HEK293 (cell line): ENCODE results near the gene KIAA0232.

Experiments used
- CTCF ChIA-PET: fragments of 350-600 bp; formaldehyde crosslinking; extraction: SDS; loops from one replicate; lab custom pipeline; 2021; ENCODE audit warnings: antibody characterized with exemption; lab: Yijun Ruan, JAX
- POLR2A ChIA-PET: fragments of 300-600 bp; formaldehyde crosslinking; extraction: SDS; loops from one replicate; lab custom pipeline; 2020; ENCODE audit warnings: antibody characterized with exemption, inconsistent platforms; lab: Yijun Ruan, JAX
- H3K27ac ChIP-seq: fragments of 200-500 bp; sonication (Bioruptor generic); 2 replicates; pipeline ENCODE4 v1.5.1; 2014; ENCODE audit warnings: low read depth, low read length, control low read depth, inconsistent platforms; ENCODE audit errors: extremely low read depth
- H3K36me3 ChIP-seq, 2 experiments: fragments of 200-500 bp in 1 of 2; sonication (Bioruptor generic) in 1 of 2; 1 replicate in 1 of 2; 2 replicates in 1 of 2; pipeline ENCODE4 v1.5.1; 2014 to 2017; ENCODE audit warnings: inconsistent platforms in 2 of 2, low read length in 2 of 2; ENCODE audit not compliant: control insufficient read depth in 2 of 2, insufficient read depth in 1 of 2
- H3K4me1 ChIP-seq: fragments of 200-500 bp; sonication (Bioruptor generic); 2 replicates; pipeline ENCODE4 v1.5.1; 2014; ENCODE audit warnings: mild to moderate bottlenecking, low read length, inconsistent platforms; ENCODE audit not compliant: control insufficient read depth, insufficient read depth
- H3K4me3 ChIP-seq: 2 replicates; pipeline ENCODE4 v1.5.1; 2011; ENCODE audit warnings: low read depth, mild to moderate bottlenecking, control low read depth, low read length, moderate library complexity
- H3K9me3 ChIP-seq: fragments of 200-500 bp; sonication (Bioruptor generic); 2 replicates; pipeline ENCODE4 v1.5.1; 2014; ENCODE audit warnings: low read depth, low read length, inconsistent platforms; ENCODE audit not compliant: control insufficient read depth, insufficient read depth
- GFI1B ChIP-seq: fragments of 450-650 bp; formaldehyde crosslinking; IDR thresholded peaks from 2 replicates; pipeline ENCODE4 v1.5.1; 2016; ENCODE audit warnings: missing biosample characterization, missing genetic modification characterization
- GLI2 ChIP-seq: fragments of 450-650 bp; formaldehyde crosslinking; IDR thresholded peaks from 2 replicates; pipeline ENCODE4; 2017; ENCODE audit warnings: missing biosample characterization, missing genetic modification characterization, low read depth, borderline replicate concordance
- HOXA7 ChIP-seq: sonication (generic); formaldehyde crosslinking; IDR thresholded peaks from 2 replicates; pipeline ENCODE4 v1.8.1; 2022; ENCODE audit warnings: missing genetic modification reagents, borderline replicate concordance
- HOXD13 ChIP-seq: sonication (generic); formaldehyde crosslinking; IDR thresholded peaks from 2 replicates; pipeline ENCODE4 v1.8.0; 2022; ENCODE audit warnings: missing genetic modification reagents, borderline replicate concordance
- KLF16 ChIP-seq: fragments of 450-650 bp; formaldehyde crosslinking; IDR thresholded peaks from 2 replicates; pipeline ENCODE4 v1.5.1; 2017; ENCODE audit warnings: missing biosample characterization, missing genetic modification characterization
- OSR2 ChIP-seq: fragments of 450-650 bp; formaldehyde crosslinking; IDR thresholded peaks from 2 replicates; pipeline ENCODE4 v1.5.1; 2016; ENCODE audit warnings: missing biosample characterization, missing genetic modification characterization
- SP7 ChIP-seq: fragments of 450-650 bp; formaldehyde crosslinking; IDR thresholded peaks from 2 replicates; pipeline ENCODE4 v1.5.1; 2016; ENCODE audit warnings: missing biosample characterization, missing genetic modification characterization
- TCF7L2 ChIP-seq: IDR thresholded peaks from 2 replicates; pipeline ENCODE4 v1.6.1; 2011; ENCODE audit warnings: low read depth, mild to moderate bottlenecking, inconsistent platforms, low read length, moderate library complexity, borderline replicate concordance
- YY2 ChIP-seq: fragments of 450-650 bp; formaldehyde crosslinking; IDR thresholded peaks from 2 replicates; pipeline ENCODE4 v1.5.1; 2016; ENCODE audit warnings: missing biosample characterization, missing genetic modification characterization
- ZNF138 ChIP-seq: fragments of 450-650 bp; formaldehyde crosslinking; IDR thresholded peaks from 2 replicates; pipeline ENCODE4 v1.5.1; 2016; ENCODE audit warnings: missing biosample characterization, missing genetic modification characterization, borderline replicate concordance
- ZNF16 ChIP-seq: fragments of 450-650 bp; formaldehyde crosslinking; IDR thresholded peaks from 2 replicates; pipeline ENCODE4 v1.5.1; 2016; ENCODE audit warnings: low read depth, missing biosample characterization, missing genetic modification characterization
- ZNF221 ChIP-seq: fragments of 450-650 bp; formaldehyde crosslinking; IDR thresholded peaks from 2 replicates; pipeline ENCODE4 v1.5.1; 2017; ENCODE audit warnings: missing biosample characterization, missing genetic modification characterization, borderline replicate concordance
- ZNF223 ChIP-seq: fragments of 450-650 bp; formaldehyde crosslinking; IDR thresholded peaks from 2 replicates; pipeline ENCODE4 v1.5.1; 2016; ENCODE audit warnings: missing biosample characterization, missing genetic modification characterization
- ZNF23 ChIP-seq: fragments of 450-650 bp; formaldehyde crosslinking; IDR thresholded peaks from 2 replicates; pipeline ENCODE4 v1.5.1; 2016; ENCODE audit warnings: missing biosample characterization, missing genetic modification characterization, borderline replicate concordance
- ZNF530 ChIP-seq: fragments of 450-650 bp; formaldehyde crosslinking; IDR thresholded peaks from 2 replicates; pipeline ENCODE4 v1.5.1; 2016; ENCODE audit warnings: low read depth, missing biosample characterization, missing genetic modification characterization
- ZNF596 ChIP-seq: fragments of 450-650 bp; IDR thresholded peaks from 2 replicates; pipeline ENCODE4 v1.5.0; 2018; ENCODE audit warnings: missing biosample characterization, mild to moderate bottlenecking, missing genetic modification characterization, moderate library complexity
- ZNF768 ChIP-seq: fragments of 450-650 bp; formaldehyde crosslinking; IDR thresholded peaks from 2 replicates; pipeline ENCODE4 v1.5.1; 2018; ENCODE audit warnings: missing biosample characterization, mild to moderate bottlenecking, missing genetic modification characterization
- TF ChIP-seq, protein P1 (sequence below): fragments of 450-650 bp; formaldehyde crosslinking; IDR thresholded peaks from 2 replicates; pipeline ENCODE4 v1.5.1; 2016; ENCODE audit warnings: missing biosample characterization, missing genetic modification characterization
- TF ChIP-seq, protein P2 (sequence below): fragments of 450-650 bp; formaldehyde crosslinking; IDR thresholded peaks from 2 replicates; pipeline ENCODE4 v1.5.1; 2016; ENCODE audit warnings: missing biosample characterization, missing genetic modification characterization
- TF ChIP-seq, protein P3 (sequence below): fragments of 450-650 bp; formaldehyde crosslinking; IDR thresholded peaks from 2 replicates; pipeline ENCODE4 v1.5.1; 2017; ENCODE audit warnings: missing biosample characterization, missing genetic modification characterization
- TF ChIP-seq, protein P4 (sequence below): fragments of 450-650 bp; formaldehyde crosslinking; IDR thresholded peaks from 2 replicates; pipeline ENCODE4 v1.5.1; 2016; ENCODE audit warnings: missing biosample characterization, missing genetic modification characterization, borderline replicate concordance

Gene KIAA0232

DNA sequence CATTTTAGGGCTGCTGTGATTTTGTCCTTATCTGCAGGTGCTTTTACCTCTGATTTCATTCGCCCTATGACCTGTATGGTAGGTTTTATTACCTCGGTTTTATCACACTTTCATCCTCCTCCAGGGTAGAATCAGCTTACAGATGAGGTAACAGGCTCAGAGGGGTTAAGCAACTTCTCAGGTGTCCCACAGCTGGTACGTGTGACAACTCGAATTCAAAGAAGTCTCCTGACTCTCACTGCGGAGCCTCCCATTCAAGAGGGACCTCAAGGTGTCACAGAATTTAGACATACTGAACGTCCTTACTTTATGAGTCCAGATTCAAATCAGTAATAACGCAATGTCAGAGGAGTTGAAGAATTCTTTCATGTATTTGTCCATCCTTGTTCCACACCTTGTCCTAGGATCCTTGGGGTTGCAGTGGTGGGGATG is 12.5 kb upstream of the KIAA0232 start:
- Histone ChIP-seq H3K4me3 (no peak overlapping the region), H3K27ac (no peak overlapping the region), H3K4me1 (no peaks in the 10 kb centered on the region), H3K9me3 (no peaks in the 10 kb centered on the region)
- CTCF ChIA-PET = interaction anchor here (0.6 to 1.6 kb wide), 2 partner anchors 78 to 104 kb away, joined by 3 to 4 read pairs; no protein-coding TSS in a partner anchor
- no peak for TF ChIP-seq YY2 (tag by site-specific recombination)
- TF ChIP-seq, protein P1, sequence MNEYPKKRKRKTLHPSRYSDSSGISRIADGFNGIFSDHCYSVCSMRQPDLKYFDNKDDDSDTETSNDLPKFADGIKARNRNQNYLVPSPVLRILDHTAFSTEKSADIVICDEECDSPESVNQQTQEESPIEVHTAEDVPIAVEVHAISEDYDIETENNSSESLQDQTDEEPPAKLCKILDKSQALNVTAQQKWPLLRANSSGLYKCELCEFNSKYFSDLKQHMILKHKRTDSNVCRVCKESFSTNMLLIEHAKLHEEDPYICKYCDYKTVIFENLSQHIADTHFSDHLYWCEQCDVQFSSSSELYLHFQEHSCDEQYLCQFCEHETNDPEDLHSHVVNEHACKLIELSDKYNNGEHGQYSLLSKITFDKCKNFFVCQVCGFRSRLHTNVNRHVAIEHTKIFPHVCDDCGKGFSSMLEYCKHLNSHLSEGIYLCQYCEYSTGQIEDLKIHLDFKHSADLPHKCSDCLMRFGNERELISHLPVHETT (tag by site-specific recombination) = no peak
- TF ChIP-seq, protein P2, sequence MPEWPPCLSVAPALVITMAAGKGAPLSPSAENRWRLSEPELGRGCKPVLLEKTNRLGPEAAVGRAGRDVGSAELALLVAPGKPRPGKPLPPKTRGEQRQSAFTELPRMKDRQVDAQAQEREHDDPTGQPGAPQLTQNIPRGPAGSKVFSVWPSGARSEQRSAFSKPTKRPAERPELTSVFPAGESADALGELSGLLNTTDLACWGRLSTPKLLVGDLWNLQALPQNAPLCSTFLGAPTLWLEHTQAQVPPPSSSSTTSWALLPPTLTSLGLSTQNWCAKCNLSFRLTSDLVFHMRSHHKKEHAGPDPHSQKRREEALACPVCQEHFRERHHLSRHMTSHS (tag by site-specific recombination) = no peak
- no peak for TF ChIP-seq ZNF768 (tag by site-specific recombination)
- TF ChIP-seq ZNF23 (tag by site-specific recombination) = no peak
- no peak for TF ChIP-seq ZNF16 (tag by site-specific recombination)
- no peak for TF ChIP-seq OSR2 (tag by site-specific recombination)
- TF ChIP-seq ZNF223 (tag by site-specific recombination) = no peak
- TF ChIP-seq GFI1B (tag by site-specific recombination) = no peak
- TF ChIP-seq HOXA7 (CRISPR knock-in tag) = no peak
- TF ChIP-seq HOXD13 = no peak
- no peak for TF ChIP-seq TCF7L2
- TF ChIP-seq ZNF596 (tag by site-specific recombination) = no peak
- TF ChIP-seq KLF16 (tag by site-specific recombination) = no peak
- TF ChIP-seq, protein P3, sequence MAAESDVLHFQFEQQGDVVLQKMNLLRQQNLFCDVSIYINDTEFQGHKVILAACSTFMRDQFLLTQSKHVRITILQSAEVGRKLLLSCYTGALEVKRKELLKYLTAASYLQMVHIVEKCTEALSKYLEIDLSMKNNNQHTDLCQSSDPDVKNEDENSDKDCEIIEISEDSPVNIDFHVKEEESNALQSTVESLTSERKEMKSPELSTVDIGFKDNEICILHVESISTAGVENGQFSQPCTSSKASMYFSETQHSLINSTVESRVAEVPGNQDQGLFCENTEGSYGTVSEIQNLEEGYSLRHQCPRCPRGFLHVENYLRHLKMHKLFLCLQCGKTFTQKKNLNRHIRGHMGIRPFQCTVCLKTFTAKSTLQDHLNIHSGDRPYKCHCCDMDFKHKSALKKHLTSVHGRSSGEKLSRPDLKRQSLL (tag by site-specific recombination) = no peak
- TF ChIP-seq ZNF221 (tag by site-specific recombination) = no peak
- no peak for TF ChIP-seq GLI2
- no peak for TF ChIP-seq ZNF138 (tag by site-specific recombination)
- TF ChIP-seq SP7 (tag by site-specific recombination) = no peak
- TF ChIP-seq, all 188 proteins: peak for 0
- no peaks in the 10 kb centered on the region for H3K36me3 ChIP-seq
- POLR2A ChIA-PET = no interaction called here

DNA sequence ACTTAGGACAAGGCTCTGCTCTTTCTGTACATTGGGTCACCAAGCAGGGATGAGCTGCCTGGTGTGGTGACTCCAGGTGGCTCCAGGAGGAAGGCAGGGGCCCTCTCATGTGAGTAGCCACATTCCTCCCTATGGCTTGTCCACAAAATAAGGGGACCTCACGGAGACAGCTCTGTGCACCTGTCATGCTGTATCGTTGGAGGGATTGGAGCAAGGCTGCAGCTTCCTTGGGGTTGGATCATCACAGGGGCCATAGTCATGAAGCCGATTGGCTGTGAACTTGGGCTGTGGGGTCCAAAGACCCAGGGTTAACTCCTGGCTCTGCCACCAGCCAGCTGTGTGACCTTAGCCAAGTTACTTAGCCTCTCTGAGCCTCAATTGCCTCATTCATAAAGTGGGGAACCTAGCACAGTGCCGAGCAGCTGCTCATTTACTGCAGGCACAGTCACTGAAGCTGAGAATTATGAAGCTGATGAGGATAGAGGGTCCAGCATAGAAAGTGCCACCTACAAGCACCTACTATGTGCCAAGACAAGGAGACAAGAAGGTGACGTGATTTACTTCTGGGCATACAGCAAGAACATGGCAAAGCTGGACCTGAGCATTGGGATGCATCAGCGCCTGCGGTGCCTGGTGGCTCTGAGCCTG is 11.8 kb upstream of the KIAA0232 start:
- H3K36me3 ChIP-seq = no peaks in the 10 kb centered on the region
- no peaks in the 10 kb centered on the region for H3K4me1 ChIP-seq
- CTCF ChIA-PET = no interaction called here
- no peak overlapping the region for H3K27ac ChIP-seq
- POLR2A ChIA-PET = no interaction called here
- TF ChIP-seq ZNF768 (tag by site-specific recombination) (peak; percentile 37; the same call in 1 of the 2 replicates), ZNF530 (tag by site-specific recombination) (no peak)
- TF ChIP-seq, protein P4, sequence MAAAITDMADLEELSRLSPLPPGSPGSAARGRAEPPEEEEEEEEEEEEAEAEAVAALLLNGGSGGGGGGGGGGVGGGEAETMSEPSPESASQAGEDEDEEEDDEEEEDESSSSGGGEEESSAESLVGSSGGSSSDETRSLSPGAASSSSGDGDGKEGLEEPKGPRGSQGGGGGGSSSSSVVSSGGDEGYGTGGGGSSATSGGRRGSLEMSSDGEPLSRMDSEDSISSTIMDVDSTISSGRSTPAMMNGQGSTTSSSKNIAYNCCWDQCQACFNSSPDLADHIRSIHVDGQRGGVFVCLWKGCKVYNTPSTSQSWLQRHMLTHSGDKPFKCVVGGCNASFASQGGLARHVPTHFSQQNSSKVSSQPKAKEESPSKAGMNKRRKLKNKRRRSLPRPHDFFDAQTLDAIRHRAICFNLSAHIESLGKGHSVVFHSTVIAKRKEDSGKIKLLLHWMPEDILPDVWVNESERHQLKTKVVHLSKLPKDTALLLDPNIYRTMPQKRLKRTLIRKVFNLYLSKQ = no peak
- no peak overlapping the region for H3K4me3 ChIP-seq
- no peaks in the 10 kb centered on the region for H3K9me3 ChIP-seq
